BE2C (cell line): ENCODE measurements around the gene RPS19BP1.

Experiments
- DNase-seq: peaks from one replicate; pipeline ENCODE4 v3.0.0-alpha.2; 2020
- H3K27me3 ChIP-seq: fragments of 250-450 bp; sonication (Bioruptor Pico); 2 replicates; pipeline ENCODE4 v1.5.1; 2020; ENCODE audit warnings: mild to moderate bottlenecking
- H3K36me3 ChIP-seq: fragments of 250-450 bp; sonication (Bioruptor Pico); 2 replicates; pipeline ENCODE4 v1.5.1; 2020; ENCODE audit warnings: mild to moderate bottlenecking
- H3K4me1 ChIP-seq: fragments of 250-450 bp; sonication (Bioruptor Pico); 2 replicates; pipeline ENCODE4 v1.5.1; 2020
- H3K4me3 ChIP-seq: 2 replicates; pipeline ENCODE4 v1.5.1; 2011; ENCODE audit warnings: low read depth, low read length
- H3K9me3 ChIP-seq: fragments of 250-450 bp; sonication (Bioruptor Pico); 2 replicates; pipeline ENCODE4 v1.5.1; 2020
- CTCF ChIP-seq: IDR thresholded peaks from 2 replicates; pipeline ENCODE4 v1.5.1; 2012; ENCODE audit warnings: mild to moderate bottlenecking, low read depth, low read length

The RPS19BP1 gene

GRCh38 chr22:39488563-39489083 lies 43.9 kb downstream of the RPS19BP1 start:
- no peak for TF ChIP-seq CTCF
- Histone ChIP-seq H3K4me3 (no peak overlapping the region), H3K36me3 (no peaks in the 10 kb centered on the region), H3K9me3 (no peaks in the 10 kb centered on the region), H3K27me3 (no peaks in the 10 kb centered on the region), H3K4me1 (peaks cover 8% of the 10 kb centered on the region)
- no peak for DNase-seq

GRCh38 chr22:39487826-39488520 lies 44.6 kb downstream of the RPS19BP1 start:
- no peak for DNase-seq
- Histone ChIP-seq H3K27me3 (no peaks in the 10 kb centered on the region), H3K4me3 (no peak overlapping the region), H3K9me3 (no peaks in the 10 kb centered on the region), H3K4me1 (peaks cover 8% of the 10 kb centered on the region), H3K36me3 (no peaks in the 10 kb centered on the region)
- no peak for TF ChIP-seq CTCF

GRCh38 chr22:39486951-39487825 lies 45.4 kb downstream of the RPS19BP1 start:
- peaks cover 8% of the 10 kb centered on the region for H3K4me1 ChIP-seq
- H3K9me3 ChIP-seq = no peaks in the 10 kb centered on the region
- no peak for TF ChIP-seq CTCF
- no peak for DNase-seq
- no peak overlapping the region for H3K4me3 ChIP-seq
- H3K36me3 ChIP-seq = no peaks in the 10 kb centered on the region
- H3K27me3 ChIP-seq = no peaks in the 10 kb centered on the region

GRCh38 chr22:39482768-39483167 lies 49.8 kb downstream of the RPS19BP1 start:
- H3K27me3 ChIP-seq = no peaks in the 10 kb centered on the region
- H3K4me3 ChIP-seq = no peak overlapping the region
- DNase-seq = no peak
- no peaks in the 10 kb centered on the region for H3K9me3 ChIP-seq
- H3K4me1 ChIP-seq = no peaks in the 10 kb centered on the region
- H3K36me3 ChIP-seq = no peaks in the 10 kb centered on the region
- TF ChIP-seq CTCF = no peak

GRCh38 chr22:39481595-39481994 lies 51.0 kb downstream of the RPS19BP1 start:
- Histone ChIP-seq H3K4me3 (no peak overlapping the region), H3K36me3 (no peaks in the 10 kb centered on the region)
- TF ChIP-seq CTCF = no peak

More at GRCh38 chr22:39481595-39481994, 51.0 kb downstream of the RPS19BP1 start:
- DNase-seq = no peak
- Histone ChIP-seq H3K27me3 (no peaks in the 10 kb centered on the region), H3K9me3 (no peaks in the 10 kb centered on the region), H3K4me1 (no peaks in the 10 kb centered on the region)
